K562 (cell line): ENCODE results near the gene FAM53B. TPM values are rescaled to one million over a fixed set of nuclear protein-coding genes. Genes with fewer than 3 reads are reported as not detected.

ENCODE experiments used
- EP300 ChIP-seq: IDR thresholded peaks from 2 replicates; pipeline ENCODE4 v1.6.1; 2012; ENCODE audit warnings: low read length, improper control_type of control experiment
- FOSL1 ChIP-seq: fragments of 200-800 bp; sonication (Bioruptor generic); conservative IDR thresholded peaks from 2 replicates; pipeline ENCODE4 v1.6.1; 2016; ENCODE audit warnings: missing genetic modification characterization, missing compliant biosample characterization
- KDM2B ChIP-seq: fragments of 250-450 bp; sonication (Bioruptor Pico); IDR thresholded peaks from 2 replicates; pipeline ENCODE4 v1.8.0; 2021; ENCODE audit warnings: mild to moderate bottlenecking, moderate library complexity
- LARP7 ChIP-seq: fragments of 450-650 bp; IDR thresholded peaks from 2 replicates; pipeline ENCODE4 v1.6.1; 2016
- MNT ChIP-seq, 2 experiments: fragments of 450-650 bp; conservative IDR thresholded peaks; 2 replicates each; pipeline ENCODE4 v1.6.1; 2017; ENCODE audit warnings: mild to moderate bottlenecking in 2 of 2, moderate library complexity in 2 of 2
- MTA3 ChIP-seq: fragments of 450-650 bp; formaldehyde crosslinking; IDR thresholded peaks from 2 replicates; pipeline ENCODE4 v1.6.1; 2017; ENCODE audit warnings: mild to moderate bottlenecking, borderline replicate concordance
- PBX2 ChIP-seq, 2 experiments: IDR thresholded peaks in 1 of 2; conservative IDR thresholded peaks in 1 of 2; 2 replicates each; pipeline ENCODE4 v1.6.1; 2016; ENCODE audit warnings: low read depth in 2 of 2, mild to moderate bottlenecking in 1 of 2, missing compliant biosample characterization in 1 of 2, missing genetic modification characterization in 1 of 2, moderate library complexity in 1 of 2
- PCBP1 ChIP-seq: fragments of 200-400 bp; formaldehyde crosslinking; IDR thresholded peaks from 2 replicates; pipeline ENCODE4 v1.6.1; 2018; ENCODE audit warnings: mild to moderate bottlenecking, low read depth, low read length; ENCODE audit not compliant: poor library complexity, severe bottlenecking
- PHF21A ChIP-seq: fragments of 450-650 bp; IDR thresholded peaks from 2 replicates; pipeline ENCODE4 v1.6.1; 2017; ENCODE audit warnings: low read depth, borderline replicate concordance
- PRPF4 ChIP-seq: fragments of 200-400 bp; formaldehyde crosslinking; IDR thresholded peaks from one replicate; pipeline ENCODE4 v1.6.1; 2017; ENCODE audit warnings: low read length, low read depth, mild to moderate bottlenecking; ENCODE audit not compliant: insufficient read depth, poor library complexity, severe bottlenecking
- RAD21 ChIP-seq, 2 experiments: fragments of 250-450 bp in 1 of 2; fragments of 450-650 bp in 1 of 2; sonication (Bioruptor Pico) in 1 of 2; formaldehyde crosslinking in 1 of 2; IDR thresholded peaks in 1 of 2; conservative IDR thresholded peaks in 1 of 2; 2 replicates each; pipeline versions ENCODE4 v1.4.0 to v1.8.0; 2020 to 2022; ENCODE audit warnings: mild to moderate bottlenecking in 2 of 2, moderate library complexity in 1 of 2
- U2AF2 ChIP-seq: fragments of 200-400 bp; formaldehyde crosslinking; optimal IDR thresholded peaks from 2 replicates; pipeline ENCODE3; 2017; ENCODE audit warnings: low read depth, mild to moderate bottlenecking, low read length
- ZBTB17 ChIP-seq: fragments of 450-650 bp; formaldehyde crosslinking; IDR thresholded peaks from 2 replicates; pipeline ENCODE4 v1.4.0; 2020; ENCODE audit warnings: mild to moderate bottlenecking
- polyA plus RNA-seq, 8 experiments: library from polyadenylated mRNA; depleted of rRNA in 4 of 8; stranded (reverse) in 5 of 8; unstranded in 3 of 8; fragments of >200 nt; fragmentation: Nextera tagmentation in 2 of 8; fragmentation: Illumina TruSeq in 1 of 8; extraction: Ambion mirVana in 2 of 8; extraction: Trizol in 1 of 8; gene quantifications; 2 replicates each; pipeline versions ENCODE4 v1.2.1 to v1.2.3, GENCODE V29; 2011 to 2014; ENCODE audit warnings: inconsistent platforms in 1 of 8, missing spikeins in 1 of 8
- total RNA-seq, 7 experiments: library from RNA; depleted of rRNA in 6 of 7; stranded (reverse); fragments of >200 nt in 6 of 7; fragmentation: Illumina TruSeq in 2 of 7; extraction: Trizol in 2 of 7; gene quantifications; 2 replicates each; pipeline versions ENCODE4 v1.2.1 to v1.2.3, GENCODE V29; 2011 to 2021; ENCODE audit warnings: low replicate concordance in 1 of 7
- TF ChIP-seq, protein P1 (sequence below): fragments of 250-450 bp; sonication (Bioruptor Pico); IDR thresholded peaks from 2 replicates; pipeline ENCODE4 v1.5.1; 2021; ENCODE audit warnings: mild to moderate bottlenecking
- TF ChIP-seq, protein P2 (sequence below): fragments of 200-400 bp; formaldehyde crosslinking; IDR thresholded peaks from 2 replicates; pipeline ENCODE4 v1.6.1; 2017; ENCODE audit warnings: mild to moderate bottlenecking, low read depth, low read length, moderate library complexity
- TF ChIP-seq, protein P3 (sequence below): fragments of 450-650 bp; IDR thresholded peaks from 2 replicates; pipeline ENCODE4 v1.6.1; 2016; ENCODE audit warnings: mild to moderate bottlenecking

Gene FAM53B
- total and polyA plus RNA-seq, 9 of the 15 experiments (the other 6 are each of a cell fraction or from before 2014, with no cell fraction given) = 0.03 to 16.5 (median 5.0) TPM

DNA sequence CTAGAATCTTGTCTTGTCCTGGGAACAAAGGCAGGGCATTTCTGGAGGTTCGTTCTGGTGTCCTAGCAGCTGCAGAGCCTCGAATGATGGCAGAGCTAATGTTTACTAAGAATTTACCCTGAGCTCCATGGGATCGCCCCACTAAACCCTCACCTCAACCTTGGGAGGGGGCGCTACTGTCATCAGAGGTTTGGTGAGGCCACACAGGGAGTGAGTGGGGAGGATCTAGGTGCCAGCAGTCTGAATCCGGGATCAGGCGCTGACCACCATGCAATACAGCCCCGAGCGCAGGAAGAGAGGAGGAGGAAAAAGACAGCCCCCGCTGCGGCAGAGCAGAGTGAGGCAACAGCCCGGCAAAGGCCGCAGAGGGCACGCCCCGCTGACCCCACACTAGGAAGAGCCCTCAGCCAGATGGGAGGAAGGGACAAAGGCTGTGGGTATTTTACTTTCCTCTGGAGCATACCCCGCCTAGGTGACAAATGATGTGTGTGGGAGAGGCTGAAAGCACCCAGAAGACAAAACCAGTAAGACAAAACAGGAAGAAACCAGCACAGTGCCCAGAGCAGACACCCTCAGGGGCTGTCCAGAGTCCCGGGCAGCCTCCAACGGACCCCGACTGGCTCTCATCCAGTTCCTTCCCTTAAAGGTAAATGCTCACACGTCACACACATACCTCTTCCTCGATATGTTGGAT lies 103.5 kb downstream of the FAM53B start (continued):
- TF ChIP-seq PBX2 (CRISPR knock-in tag; IDR thresholded peaks at IDR 0.05; ENCODE audit: low read depth) (no peak), PBX2 (tag; conservative IDR thresholded peaks at IDR 0.05; ENCODE audit: low read depth) (no peak), PHF21A (no peak), PCBP1 (no peak), MTA3 (no peak), U2AF2 (no peak), RAD21 (CRISPR knock-in tag; conservative IDR thresholded peaks at IDR 0.05 in 1 of 2, IDR thresholded peaks at IDR 0.05 in 1 of 2) (peak in 1 of 2 experiments; percentile 20; a peak in 1 of 4 replicates), LARP7 (no peak), ZBTB17 (CRISPR knock-in tag) (no peak), MNT (conservative IDR thresholded peaks at IDR 0.05) (no peak), FOSL1 (tag) (peak; percentile 38; the same call in 1 of the 2 replicates), EP300 (no peak), PRPF4 (no peak), KDM2B (no peak)
- TF ChIP-seq, protein P1, sequence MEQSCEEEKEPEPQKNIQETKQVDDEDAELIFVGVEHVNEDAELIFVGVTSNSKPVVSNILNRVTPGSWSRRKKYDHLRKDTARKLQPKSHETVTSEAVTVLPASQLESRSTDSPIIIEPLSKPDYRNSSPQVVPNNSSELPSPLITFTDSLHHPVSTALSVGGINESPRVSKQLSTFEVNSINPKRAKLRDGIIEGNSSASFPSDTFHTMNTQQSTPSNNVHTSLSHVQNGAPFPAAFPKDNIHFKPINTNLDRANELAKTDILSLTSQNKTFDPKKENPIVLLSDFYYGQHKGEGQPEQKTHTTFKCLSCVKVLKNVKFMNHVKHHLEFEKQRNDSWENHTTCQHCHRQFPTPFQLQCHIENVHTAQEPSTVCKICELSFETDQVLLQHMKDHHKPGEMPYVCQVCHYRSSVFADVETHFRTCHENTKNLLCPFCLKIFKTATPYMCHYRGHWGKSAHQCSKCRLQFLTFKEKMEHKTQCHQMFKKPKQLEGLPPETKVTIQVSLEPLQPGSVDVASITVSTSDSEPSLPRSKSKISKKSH (CRISPR knock-in tag) = no peak
- TF ChIP-seq, protein P2, sequence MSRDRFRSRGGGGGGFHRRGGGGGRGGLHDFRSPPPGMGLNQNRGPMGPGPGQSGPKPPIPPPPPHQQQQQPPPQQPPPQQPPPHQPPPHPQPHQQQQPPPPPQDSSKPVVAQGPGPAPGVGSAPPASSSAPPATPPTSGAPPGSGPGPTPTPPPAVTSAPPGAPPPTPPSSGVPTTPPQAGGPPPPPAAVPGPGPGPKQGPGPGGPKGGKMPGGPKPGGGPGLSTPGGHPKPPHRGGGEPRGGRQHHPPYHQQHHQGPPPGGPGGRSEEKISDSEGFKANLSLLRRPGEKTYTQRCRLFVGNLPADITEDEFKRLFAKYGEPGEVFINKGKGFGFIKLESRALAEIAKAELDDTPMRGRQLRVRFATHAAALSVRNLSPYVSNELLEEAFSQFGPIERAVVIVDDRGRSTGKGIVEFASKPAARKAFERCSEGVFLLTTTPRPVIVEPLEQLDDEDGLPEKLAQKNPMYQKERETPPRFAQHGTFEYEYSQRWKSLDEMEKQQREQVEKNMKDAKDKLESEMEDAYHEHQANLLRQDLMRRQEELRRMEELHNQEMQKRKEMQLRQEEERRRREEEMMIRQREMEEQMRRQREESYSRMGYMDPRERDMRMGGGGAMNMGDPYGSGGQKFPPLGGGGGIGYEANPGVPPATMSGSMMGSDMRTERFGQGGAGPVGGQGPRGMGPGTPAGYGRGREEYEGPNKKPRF = no peak
- TF ChIP-seq, protein P3, sequence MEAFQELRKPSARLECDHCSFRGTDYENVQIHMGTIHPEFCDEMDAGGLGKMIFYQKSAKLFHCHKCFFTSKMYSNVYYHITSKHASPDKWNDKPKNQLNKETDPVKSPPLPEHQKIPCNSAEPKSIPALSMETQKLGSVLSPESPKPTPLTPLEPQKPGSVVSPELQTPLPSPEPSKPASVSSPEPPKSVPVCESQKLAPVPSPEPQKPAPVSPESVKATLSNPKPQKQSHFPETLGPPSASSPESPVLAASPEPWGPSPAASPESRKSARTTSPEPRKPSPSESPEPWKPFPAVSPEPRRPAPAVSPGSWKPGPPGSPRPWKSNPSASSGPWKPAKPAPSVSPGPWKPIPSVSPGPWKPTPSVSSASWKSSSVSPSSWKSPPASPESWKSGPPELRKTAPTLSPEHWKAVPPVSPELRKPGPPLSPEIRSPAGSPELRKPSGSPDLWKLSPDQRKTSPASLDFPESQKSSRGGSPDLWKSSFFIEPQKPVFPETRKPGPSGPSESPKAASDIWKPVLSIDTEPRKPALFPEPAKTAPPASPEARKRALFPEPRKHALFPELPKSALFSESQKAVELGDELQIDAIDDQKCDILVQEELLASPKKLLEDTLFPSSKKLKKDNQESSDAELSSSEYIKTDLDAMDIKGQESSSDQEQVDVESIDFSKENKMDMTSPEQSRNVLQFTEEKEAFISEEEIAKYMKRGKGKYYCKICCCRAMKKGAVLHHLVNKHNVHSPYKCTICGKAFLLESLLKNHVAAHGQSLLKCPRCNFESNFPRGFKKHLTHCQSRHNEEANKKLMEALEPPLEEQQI = no peak
